ENCODE data around the gene SLC18A3.

Gene SLC18A3

DNA sequence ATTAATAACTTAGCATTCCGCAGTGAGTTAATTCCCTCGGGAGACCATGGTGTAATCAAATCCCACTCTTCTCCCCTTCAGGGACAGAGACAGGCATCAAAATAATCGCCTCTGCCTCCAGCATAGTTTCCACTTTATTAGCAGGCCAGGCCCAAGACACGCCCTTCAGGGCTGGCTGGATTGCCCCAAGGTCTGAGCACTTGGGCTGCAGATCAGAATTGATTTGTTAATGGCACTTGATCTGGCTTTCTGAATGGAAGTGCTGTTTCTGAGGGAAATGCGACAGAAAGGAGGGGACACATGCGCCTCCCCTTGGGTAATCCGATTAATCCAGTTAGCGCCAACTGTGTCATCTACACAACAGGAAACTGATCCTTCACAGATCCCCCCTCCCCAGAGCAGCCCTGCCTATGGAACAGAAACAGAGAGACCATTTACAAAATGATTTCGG lies 19.3 kb downstream of the SLC18A3 start:
- DNase-seq, result no peak

DNA sequence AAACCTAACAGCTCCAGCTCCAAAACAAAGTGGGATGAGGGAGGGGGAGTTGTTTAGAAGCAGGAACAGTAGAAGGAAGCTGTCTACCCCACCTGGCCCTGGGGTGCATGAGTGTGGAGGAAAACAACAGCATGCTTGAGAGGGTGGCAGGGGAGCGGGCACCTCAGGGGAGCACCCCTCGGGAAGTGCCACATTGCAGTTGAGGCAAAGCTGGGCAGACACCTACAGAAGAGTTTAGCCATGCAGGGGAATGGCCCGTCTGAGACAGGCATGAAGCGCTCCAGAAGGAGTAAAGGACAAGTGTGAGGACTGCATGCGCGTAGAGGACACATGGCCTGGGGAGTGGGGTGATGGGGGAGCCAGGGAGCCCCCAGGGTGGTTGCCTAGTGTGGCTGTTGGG lies 21.9 kb downstream of the SLC18A3 start:
- no peak for DNase-seq

DNA sequence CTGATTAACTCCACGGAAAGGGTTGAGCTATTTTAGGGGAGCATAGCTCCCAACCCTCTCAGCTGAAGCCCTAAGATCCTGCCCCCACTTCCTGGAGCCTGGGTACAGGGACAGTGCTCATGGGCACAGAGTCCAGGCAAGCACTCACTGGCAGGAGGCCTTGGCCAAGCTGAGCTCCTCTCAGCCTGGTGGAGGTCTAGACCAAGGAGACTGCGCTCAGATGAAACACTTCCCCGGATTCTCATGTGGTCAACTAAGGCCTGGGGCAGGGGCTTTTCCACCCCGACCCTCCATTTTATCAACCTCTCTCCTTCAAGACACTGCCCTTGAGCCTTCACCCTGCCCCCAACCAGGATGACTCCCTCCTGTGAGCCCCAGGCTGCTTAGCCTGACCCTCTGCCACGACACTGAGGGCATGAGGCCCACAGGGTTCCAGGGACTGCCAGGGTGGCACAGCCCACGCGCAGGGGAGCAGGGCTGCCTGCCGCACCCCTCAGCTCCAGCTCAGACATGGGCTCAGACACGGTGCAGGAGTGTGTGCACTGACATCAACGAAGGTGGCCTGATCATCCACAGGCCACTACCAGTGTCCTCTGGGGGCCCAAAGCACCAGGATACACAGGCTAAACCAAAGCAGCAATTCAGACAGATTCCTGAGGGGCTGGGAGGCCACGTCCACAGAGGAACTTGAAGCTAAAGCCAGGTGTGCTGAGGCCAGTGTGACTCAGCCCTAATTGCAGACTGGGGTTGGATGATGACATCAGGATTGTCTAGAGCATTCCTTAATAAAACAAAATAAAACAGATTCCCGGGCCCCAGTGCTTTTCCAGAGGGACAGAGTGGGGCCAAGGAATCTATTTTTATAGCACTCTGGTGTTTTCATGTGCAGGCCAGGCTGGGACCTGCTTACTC lies 22.6 kb downstream of the SLC18A3 start:
- no peak for DNase-seq

DNA sequence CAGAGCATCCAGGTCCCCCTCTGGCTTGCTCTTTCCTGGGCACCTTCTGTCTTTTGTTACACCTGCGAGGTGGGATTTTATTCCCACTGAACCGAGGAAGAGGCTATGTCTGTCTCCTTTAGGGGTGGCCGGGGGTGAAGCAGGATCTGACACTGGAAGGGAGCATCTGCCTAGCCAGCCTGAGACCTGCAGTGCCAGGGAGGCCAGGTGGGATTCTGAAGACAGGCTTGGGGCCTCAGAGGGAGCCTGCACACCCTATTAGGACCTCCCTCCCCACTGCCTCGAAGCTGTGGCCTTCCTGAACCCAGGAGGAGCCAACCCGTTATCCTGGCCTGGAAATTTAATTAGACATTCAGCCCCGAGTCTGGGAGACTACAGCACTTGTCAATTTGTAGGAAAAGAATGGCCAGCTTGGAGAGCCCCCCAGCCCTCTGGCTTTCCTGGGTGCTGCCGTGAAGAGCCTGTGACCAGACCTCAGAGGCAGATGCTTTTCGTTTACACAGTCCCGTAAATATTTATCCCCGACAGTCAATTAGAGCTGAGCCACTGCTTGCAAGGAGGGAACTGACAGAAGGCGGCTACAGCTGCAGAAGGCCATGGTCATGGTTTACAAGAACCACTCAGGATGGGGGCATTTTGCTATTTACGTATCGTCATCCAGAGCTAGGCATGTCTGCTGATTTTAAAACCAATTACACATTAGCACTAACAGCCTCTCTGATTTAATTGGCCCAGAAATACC lies 23.4 kb downstream of the SLC18A3 start:
- no peak for DNase-seq

- no peak for DNase-seq
These were observed 24.1 kb downstream of the SLC18A3 start for GRCh38 chr10:49634069-49634660.

DNA sequence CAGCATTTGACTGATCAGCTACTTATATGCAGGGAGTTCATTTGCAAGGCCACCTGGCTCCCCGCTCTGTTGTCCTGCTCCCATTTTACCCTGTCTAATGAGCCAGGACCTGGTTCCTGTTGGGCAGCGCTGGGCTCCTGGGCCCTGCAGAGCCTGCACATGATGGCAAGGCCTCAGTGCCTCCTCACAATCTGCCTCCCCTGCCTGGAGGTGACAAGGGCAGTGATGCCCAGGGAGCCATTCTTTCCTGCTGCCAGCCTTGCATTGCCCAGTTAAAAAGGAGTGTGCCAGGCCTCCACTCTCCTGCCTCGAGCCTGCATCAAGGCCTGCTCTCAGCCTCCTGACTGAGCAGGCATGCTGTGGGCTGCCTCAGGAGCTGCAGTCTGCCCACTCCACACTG lies 32.2 kb downstream of the SLC18A3 start:
- DNase-seq, result no peak

DNA sequence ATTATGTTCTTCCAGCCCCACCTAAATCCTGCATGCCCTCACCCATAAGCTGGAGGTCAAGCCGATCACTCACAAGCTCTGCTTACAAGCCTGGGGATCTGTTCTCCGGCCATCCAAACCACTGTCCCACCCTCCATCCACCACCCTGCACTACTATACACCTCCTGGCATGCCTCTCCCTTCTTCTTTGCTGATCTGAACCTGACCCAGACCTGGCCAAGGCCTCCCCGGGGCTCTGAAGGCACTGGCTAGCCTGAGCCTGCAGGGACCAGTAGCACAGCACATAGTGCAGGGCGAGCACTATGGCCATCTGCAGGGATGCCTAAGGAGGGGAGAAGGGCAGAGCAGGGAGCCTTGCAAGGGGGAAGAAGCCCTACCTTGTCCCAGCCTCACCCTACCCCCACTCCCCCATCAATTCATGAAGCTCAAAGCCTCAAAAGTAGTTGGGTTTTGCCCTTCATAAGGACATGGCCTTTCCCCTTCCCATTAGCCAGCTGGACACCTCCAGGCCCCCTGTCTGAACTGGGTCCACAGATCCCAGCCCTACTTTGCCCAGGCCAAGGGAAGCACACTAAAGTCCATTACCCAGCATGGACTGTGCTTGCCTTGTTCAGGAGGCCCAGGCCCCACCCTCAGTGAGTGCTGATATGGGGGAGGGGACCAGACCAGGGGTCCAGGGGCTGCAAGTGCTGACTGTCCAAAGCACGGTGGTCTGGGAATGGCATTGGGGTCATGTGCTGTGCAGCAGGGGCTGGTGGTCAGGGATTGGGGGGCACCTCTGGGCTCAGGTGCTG lies 33.3 kb downstream of the SLC18A3 start:
- DNase-seq, result no peak

DNA sequence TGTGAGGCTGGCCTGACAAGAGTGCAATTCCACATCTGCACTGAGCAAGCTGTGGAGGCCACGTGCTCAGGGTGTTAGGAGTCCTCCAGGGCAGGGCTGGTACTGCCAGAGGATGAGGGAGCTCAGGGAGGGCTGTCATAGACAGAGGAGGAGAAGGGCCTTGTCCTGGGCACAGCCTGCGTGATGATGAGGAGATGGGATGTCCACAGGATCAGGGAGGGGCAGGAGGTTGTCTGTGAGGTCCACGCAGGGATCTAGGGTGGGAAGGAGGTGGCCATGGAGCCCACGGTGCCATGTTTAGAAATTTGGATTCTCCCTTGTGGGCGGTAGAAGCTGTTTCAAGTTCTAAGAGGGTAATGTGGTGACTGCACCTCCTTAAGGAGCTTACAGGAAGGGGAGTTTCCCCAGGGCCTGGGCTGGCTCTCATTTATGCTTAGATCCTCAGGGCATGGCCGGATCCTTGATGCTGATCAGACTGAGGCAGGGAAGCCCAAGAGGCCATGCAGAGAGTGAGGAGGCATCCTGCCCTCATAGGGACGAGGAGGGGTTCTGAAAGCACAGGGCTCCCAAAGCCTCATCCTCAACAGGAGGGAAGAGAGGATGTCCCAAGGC lies 34.0 kb downstream of the SLC18A3 start:
- DNase-seq, result no peak

- no peak for DNase-seq
These were observed 35.3 kb downstream of the SLC18A3 start for GRCh38 chr10:49645417-49645816.

GRCh38 chr10:49645871-49646870 lies 36.1 kb downstream of the SLC18A3 start:
- DNase-seq, result no peak

DNA sequence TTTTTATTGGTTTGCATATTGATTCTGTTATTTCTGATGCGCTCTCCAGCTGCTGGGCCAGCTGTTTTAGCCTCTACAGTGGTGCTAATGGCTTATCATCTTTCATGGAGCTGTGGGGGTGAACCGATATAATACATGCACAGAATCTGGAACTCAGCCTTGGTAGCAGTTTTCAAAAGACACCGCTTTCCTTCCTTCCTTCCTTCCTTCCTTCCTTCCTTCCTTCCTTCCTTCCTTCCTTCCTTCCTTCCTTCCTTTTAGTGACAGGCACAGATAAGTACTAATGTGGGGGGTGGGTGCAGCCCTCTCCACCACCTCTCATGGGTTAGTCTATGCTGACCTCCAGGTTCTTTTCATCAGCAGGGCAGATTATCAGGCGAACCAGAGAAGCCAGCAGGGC lies 37.4 kb downstream of the SLC18A3 start:
- no peak for DNase-seq

- no peak for DNase-seq
These were observed 38.1 kb downstream of the SLC18A3 start for GRCh38 chr10:49647985-49648795.

GRCh38 chr10:49649294-49649693 lies 39.2 kb downstream of the SLC18A3 start:
- no peak for DNase-seq

DNA sequence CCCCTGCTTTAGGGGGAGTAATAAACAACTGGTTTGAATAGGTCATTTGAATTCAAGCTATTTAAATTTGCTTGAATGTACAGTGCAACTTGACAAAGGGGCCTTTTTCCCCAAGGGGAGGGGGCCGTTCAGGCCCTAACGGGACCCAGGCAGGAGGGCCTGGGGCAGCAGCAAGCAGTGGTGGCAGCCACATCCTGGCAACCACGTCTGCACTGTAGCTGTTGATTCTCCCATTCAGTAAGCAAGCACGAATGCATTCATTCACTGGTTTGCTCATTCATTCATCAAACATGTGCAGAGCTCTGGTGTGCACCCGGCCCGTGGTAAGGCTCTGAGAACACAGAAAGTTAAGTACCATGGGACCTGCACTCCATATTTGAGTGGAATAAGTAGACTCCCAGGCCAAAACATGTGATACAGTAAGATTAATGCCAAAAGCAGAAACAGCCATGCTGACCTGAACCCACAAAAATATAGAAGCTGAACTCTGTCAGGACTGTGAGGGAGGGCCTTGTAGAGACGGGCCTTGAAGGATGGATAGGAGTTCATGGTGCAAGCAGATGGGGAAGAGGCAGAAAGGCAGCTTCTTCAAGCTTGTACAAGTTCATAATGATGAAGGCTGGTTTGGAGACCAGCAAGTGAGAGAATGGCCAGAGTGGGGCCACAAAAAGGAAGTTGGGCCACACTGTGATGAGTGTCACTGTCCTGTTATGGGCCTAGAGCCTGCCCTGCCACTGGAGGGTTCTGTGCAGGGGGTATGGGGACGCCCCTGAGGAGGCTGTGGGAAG lies 40.0 kb downstream of the SLC18A3 start:
- DNase-seq, result no peak

GRCh38 chr10:49650724-49651034 lies 40.6 kb downstream of the SLC18A3 start:
- no peak for DNase-seq

DNA sequence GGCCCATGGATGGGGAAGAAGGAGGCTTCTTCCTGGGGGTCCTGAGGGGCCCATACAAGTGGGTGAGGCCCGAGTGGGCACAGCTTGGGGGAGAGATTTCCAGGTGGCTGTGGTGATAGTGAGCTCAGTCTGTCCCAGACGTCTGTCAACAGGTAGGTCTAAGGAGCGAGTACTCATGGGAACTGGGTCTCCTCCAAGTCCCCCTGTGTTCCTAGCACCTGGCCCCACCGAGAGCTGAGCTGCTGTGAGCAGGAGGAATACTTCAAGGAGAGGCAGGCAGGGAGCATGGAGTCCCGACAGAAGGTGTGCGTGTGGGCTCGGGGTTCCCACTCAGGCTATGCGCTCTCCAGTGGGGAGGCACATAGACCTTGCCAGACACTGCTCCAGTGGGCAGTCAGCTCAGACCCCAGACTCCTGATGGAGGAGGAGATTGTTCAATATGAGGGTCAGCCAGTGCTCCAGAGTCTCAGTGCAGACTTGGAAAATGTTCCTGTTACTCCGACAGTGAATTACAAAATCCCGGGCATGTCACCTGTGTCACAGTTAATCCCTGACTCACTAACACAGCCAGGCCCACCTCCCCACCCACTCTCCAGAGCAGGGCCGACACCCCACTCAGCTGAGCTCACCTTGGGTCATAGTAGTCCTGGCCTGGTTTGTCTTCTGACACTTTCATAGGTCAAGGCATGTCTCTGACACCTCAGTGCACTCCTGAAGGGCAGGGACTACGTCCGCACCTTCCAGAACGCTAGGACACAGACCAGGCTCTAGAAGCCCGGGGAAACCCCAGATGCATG lies 41.1 kb downstream of the SLC18A3 start:
- DNase-seq, result no peak

DNA sequence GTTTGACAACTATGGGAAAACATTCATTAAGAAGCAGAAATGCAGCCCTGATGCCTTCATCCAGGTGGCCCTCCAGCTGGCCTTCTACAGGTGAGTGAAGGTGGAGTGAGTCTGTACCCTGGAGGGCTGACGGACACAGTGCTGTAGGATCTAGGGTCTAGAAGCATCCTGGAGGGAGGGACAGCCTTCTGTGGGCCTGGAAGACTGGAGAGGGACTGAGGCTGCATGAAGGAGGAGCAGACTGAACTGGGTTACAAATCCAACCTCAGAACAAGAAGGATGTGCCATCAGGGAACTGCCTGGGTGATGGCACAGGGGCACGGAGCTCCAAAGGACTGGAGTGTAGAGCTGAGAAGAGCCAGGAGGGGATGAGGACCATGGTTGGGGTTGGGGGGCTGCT lies 41.8 kb downstream of the SLC18A3 start:
- no peak for DNase-seq

GRCh38 chr10:49652421-49653272 lies 42.5 kb downstream of the SLC18A3 start:
- no peak for DNase-seq
